GDM1 (cell line): ENCODE data around the gene CD300A.

Experiments
- DNase-seq: peaks from one replicate; lab custom pipeline; 2025; lab: John Stamatoyannopoulos, UW

The CD300A gene

GRCh38 chr17:74454197-74455024 is 12.0 kb upstream of the CD300A start:
- peak; percentile 63 for DNase-seq

DNA sequence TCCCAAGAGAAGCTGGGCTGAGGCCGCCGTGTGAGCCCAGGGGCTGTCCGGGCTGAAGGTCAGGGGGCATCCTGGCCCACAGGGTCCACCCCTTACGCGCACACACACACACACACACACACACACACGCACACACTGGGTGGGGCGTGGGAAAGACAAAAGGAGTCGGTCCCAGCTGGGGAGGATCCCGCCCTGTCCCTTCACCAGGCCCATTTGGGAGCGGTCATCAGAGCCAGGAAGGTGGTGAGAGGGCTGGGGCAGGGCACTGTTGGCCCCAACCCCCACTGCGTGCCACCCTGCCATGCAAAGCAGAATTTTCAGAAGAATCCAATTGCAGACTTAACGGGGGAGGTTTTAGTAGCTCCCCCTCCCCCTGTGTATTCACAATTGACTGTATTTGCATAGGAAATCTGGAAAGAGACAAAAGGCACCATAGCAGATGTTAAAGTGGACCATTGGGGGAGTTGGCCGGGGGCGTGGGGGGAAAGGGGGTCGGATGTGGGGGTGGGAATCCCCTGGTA is 11.3 kb upstream of the CD300A start:
- no peak for DNase-seq

DNA sequence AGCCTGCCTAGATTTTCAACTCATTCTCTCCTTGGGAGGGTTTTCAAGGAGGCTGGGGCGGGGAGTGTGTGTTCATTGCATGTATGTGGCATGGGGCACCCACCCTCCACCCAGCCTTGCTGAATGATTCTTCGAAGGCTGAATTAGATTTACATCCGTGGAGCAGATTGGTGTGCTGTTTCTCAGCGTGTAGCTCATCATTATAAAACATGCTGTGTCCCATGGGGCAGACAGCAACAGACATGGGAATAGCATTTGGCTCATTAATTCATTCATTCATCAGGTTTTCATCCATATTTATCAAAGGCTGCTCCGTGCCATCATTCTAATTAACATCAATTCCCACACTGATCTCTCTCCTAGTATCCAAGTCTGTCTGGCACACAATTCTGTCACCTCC is 10.6 kb upstream of the CD300A start:
- no peak for DNase-seq

DNA sequence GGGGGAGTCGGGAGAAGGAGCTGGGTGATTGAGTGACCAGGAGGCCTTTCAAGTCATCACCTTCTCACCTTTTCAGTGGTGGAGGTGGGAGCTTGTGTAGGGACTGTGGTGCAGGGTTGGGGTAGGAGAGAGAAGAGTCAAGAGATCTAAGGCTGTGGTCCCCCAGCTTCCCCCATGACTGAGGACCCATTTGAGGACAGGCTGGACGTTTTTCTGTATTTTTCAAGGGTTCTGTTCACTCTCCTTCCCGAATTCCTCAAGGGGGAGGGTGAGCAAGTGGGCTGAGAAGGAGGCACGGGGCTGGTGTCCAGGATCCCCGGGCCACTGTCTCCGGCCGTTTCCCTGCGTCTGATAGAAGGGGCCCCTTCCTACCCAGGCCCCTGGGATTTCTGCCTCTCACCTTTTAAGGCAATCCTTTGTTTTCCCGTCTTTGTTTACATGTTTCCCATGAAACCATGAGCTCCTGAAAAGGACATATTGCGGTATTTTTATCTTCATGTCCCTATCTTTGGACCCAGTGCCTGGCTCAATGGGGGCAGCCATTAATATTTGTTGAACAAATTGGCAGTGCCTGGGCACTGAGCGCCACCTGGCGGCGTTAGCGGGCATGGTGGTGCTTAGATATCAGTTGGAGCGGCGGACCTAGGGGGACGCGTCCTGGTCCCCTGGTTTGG is 9.2 kb upstream of the CD300A start:
- DNase-seq = peak; percentile 56

DNA sequence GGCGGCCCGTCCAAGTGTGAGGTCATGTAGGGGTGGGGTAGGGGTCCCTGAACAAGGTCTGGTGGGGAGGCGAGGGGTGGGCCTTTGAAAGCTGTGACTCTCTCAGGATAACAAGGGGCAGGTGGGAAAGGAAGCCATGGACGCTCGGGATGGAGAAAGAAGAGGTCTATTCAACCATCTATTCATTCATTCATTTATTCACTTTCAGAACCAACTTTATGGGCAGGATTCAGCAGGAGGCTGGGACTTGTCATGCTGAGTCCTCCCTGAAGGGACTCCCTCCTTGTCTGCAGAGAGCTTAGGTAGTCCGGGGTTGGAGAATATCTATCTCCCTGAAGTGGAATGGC is 8.6 kb upstream of the CD300A start:
- DNase-seq = no peak

DNA sequence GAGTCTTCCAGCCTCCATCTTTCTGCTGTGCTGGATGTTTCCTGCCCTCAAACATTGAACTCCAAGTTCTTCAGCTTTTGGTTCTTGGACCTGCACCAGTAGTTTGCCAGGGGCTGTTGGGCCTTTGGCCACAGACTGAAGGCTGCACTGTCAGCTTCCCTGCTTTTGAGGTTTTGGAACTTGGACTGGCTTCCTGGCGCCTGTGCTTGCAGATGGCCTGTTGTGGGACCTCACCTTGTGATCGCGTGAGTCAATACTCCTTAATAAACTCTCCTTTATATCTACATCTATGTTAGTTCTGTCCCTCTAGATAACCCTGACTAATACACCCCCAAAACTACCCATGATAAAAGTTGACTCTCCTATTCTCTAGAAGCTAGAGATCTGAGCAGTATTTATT is 7.6 kb upstream of the CD300A start:
- no peak for DNase-seq

DNA sequence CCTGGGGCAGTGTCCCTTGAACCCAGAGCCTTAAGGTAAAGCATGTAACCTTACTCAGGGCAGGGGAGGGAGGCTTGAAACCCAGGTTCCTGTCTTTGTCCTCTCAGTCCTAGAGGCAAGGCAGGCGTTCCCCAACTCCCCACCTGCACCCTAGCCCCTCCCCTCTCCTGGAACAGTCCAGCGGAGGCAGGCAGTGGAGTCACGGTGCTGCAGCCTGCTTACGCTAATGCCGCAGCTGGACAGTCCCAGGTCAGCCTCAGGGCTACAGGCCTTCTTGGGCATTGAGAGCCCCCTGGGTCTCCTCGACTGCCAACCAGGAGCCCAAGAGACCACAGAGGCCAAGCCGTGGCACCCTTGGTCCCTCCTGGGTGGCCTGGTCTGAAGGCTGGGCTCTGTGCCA is 6.8 kb upstream of the CD300A start:
- DNase-seq = no peak

DNA sequence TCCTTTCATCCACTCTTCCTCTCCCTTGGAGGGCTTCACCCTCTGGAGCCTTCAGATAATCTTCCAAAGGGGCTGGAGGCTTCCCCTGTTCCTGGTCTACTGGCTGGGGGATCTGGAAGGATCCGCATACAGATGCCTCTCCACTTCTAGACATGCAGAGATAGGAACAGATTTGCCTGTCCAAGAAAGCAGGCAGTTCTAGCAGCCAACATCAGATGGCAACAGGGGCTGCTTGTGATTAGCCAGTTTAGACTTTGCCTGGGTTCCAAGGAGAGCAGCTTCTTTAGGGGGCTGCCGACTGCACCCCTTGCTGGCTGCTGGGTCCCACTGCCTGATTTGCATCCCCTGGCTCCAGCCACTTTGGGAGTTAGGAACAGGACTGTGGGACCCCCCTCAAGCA is 6.2 kb upstream of the CD300A start:
- no peak for DNase-seq

- DNase-seq = no peak
Observed at GRCh38 chr17:74460996-74461395, 5.4 kb upstream of the CD300A start.

DNA sequence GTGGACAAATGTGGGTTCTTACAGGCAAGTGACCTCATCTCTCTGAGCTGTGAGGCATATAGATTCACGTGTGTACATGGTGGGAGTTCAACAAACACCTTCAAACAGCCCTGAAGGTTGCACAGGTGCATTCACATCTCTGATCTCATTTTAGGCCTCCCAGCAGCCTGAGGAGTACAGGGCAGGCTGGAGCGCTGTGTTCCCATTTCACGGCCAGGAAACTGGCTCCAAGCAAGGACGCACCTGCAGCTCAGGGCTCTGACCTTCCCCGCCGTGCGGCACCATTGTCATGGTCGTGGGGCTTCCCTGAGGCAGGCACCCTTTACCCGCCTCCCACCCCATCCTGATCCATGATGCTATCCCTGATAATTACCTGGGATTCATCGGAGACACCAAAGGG is 4.8 kb upstream of the CD300A start:
- no peak for DNase-seq

- DNase-seq = no peak
Observed at GRCh38 chr17:74464730-74465377, 1.6 kb upstream of the CD300A start.

DNA sequence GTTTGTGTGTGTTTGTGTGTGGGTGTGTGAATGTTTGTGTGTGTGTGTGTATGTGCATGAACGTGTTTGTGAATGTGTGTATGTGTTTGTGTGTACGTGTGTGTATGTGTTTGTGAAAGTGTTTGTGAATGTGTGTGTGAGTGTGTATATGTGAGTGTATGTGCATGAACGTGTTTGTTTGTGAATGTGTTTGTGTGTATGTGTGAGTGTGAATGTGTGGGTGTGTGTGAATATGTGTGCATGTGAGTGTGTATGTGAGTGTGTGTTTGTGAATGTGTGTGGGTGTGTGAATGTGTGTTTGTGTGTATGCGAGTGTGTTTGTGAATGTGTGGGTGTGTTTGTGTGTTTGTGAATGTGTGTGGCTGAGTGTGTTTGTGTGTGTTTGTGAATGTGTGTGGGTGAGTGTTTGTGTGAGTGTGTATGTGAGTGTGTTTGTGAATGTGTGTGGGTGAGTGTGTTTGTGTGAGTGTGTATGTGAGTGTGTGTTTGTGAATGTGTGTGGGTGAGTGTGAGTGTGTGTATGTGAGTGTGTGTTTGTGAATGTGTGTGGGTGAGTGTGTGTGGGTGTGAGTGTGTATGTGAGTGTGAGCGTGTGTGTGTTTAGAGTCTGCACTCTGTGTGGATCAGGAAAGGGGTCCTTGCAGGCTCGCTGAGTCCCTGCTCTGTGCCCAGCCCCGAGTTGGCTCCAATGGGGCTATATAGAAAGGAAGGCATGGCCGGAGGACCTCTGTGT is 890 bp upstream of the CD300A start:
- DNase-seq = no peak

DNA sequence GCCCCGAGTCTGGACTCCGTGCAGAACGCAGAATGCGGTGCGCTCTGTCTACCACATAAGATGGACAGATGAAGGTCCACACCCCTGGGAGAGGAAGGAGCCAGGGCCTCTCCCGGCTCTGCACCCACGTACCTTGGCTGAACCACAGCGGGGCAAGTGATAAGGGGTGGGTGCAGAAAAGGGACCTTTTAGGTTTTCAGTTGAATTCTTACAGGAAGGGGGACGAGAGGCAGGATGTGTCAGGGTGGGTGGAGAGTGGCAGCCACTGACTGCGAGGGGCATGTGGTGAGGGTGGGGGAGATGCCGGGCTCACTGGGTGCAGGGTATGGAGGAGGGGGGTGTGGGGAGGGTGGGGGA is 372 bp downstream of the CD300A start:
- no peak for DNase-seq

GRCh38 chr17:74467221-74467951 is 952 bp downstream of the CD300A start:
- DNase-seq = no peak

DNA sequence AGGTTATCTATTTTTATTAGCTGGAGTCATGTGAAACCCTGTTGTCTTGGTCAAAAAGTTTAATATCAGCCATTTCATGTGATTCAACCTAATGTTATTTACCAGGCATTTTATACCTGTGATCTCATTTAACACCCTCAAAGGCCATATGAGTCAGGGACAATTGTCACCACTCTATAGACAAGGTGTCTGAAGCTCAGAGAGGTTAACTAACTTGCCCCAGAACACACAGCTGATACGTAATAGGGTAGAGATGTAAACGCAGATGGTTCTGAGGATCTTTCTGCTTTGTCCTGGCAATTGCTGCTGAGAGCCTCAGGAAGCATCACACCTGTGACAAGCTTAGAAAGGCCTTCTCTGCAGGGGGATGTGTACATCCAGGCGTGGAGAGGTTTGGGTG is 4.9 kb downstream of the CD300A start:
- DNase-seq = no peak

GRCh38 chr17:74472890-74473289 is 6.5 kb downstream of the CD300A start:
- DNase-seq = no peak

- no peak for DNase-seq
Observed at GRCh38 chr17:74473294-74473693, 6.9 kb downstream of the CD300A start.

DNA sequence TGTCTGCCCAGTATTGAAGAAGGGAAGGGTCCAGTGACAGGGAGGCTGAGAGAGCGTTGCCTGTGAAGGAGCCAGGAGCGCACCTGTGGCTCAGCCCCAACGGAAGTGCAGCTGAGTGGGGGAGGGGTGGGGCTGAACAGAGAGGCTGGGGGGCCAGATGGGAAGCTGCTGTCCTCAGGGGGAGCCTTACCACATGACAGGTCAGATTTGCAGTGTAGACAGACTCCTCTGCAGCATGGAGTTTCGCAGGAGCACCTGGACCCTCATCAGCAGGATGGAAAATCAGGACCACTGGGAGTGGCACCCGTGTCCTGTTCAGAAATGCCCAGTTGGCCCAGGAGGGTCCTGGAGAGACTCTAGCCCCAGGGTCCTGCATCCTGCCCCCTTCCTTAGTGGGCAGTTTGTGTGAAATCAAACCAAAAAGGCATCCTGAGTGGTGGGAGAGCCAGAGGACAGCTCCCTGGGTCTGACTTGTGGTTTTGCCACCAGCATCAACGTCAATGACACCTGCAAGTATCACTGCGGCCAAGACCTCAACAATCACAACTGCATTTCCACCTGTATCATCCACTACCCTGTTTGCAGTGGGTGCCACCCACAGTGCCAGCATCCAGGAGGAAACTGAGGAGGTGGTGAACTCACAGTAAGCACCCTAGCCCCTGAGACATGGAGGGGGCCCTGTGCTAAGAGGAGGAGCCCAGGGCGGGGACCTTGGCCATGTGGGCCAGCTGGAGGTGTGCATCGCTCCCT is 7.8 kb downstream of the CD300A start:
- no peak for DNase-seq

- no peak for DNase-seq
Observed at GRCh38 chr17:74475189-74475588, 8.8 kb downstream of the CD300A start.

DNA sequence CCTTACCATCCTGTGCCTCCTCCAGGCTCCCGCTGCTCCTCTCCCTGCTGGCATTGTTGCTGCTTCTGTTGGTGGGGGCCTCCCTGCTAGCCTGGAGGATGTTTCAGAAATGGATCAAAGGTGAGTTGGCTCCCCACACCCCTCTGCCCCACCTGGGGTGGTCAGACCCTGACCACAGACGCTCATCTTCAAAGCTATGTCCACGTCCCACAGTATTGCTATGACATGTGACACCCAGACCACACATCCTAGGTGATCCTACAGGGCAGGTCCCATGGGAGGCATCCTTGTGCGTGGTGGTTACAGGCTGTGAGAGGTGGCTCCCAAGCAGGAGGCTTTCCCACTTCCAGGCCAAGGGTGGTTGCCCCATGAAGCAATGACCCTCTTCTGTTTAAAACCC is 11.0 kb downstream of the CD300A start:
- DNase-seq = no peak
